Measurements from ENCODE around the gene LGALS9.
"Not testable (repeated sequence)": the region's sequence is repeated elsewhere in the genome, so short reads cannot be mapped to it uniquely, and the experiment has no call there.

Gene LGALS9

DNA sequence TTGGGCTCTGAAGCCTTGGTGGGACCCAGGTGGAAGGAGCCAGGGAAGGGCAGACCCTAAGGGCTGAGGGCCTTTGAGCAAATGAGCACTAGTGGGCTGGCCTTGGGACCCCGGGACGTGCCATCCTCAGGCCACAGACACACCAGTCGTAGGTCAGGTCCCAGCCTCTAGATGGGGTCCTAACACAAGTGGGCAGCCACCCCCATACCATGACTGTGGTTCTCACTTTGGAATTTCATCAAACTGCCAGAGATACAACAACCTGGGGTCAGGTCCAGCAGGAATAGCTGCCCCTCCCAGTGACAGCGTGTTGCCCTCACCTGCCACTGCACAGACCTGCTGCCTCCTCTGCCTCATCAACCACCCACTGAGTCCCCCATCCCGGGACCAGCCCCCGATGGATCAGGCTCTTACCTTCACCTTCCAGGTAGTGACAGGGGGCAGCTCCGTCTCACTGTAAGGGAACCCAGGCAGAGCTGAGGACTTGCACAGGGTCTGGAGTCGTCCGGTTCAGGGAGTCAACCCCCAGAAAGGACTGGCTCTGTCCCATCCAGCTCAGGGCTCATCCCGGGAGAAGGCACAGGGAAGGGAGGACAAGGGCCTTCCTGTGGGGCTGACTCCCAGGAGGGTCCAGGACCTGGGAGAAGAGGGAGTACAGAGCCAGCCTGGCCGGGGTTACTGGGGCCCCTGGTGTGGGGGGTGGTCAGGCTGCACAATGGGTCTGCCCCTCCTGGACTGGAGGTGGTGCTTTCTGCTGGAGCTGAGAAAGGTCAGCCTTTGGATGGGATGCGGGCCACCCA, 40.0 kb downstream of the LGALS9 start:
- no peak overlapping the region for H3K4me3 ChIP-seq (ENCODE audit: control insufficient read depth in 1 of 7, extremely low read depth in 1 of 7, insufficient read depth in 4 of 7, low read depth in 2 of 7, low read length in 6 of 7)
- DNase-seq, result no peak
- peaks cover 0 to 3% (median 0%) of the 10 kb centered on the region in 5 experiments for H3K27me3 ChIP-seq (replicated peaks in 2 of 5; ENCODE audit: control insufficient read depth in 4 of 5, insufficient read depth in 5 of 5, low read length in 4 of 5)
- CTCF ChIA-PET, result no interaction called here
- POLR2A ChIA-PET, result no interaction called here
- H3K4me1 ChIP-seq (ENCODE audit: control extremely low read depth in 1 of 4, control insufficient read depth in 4 of 4, insufficient read depth in 4 of 4, low read length in 3 of 4), result no peaks in the 10 kb centered on the region
- H3K9me3 ChIP-seq (ENCODE audit: control extremely low read depth in 1 of 5, control insufficient read depth in 4 of 5, insufficient read depth in 2 of 5, low read depth in 1 of 5, low read length in 4 of 5), result no peaks in the 10 kb centered on the region
- H3K36me3 ChIP-seq (ENCODE audit: control insufficient read depth in 4 of 4, insufficient read depth in 4 of 4, low read length in 3 of 4), result no peaks in the 10 kb centered on the region
- WGBS (ENCODE audit: insufficient coverage), result 95% methylated on average over 10 of the region's 12 CpGs
- no peak overlapping the region for H3K27ac ChIP-seq (ENCODE audit: insufficient read depth in 1 of 2, low read depth in 1 of 2, low read length in 2 of 2, poor library complexity in 1 of 2, severe bottlenecking in 2 of 2)

DNA sequence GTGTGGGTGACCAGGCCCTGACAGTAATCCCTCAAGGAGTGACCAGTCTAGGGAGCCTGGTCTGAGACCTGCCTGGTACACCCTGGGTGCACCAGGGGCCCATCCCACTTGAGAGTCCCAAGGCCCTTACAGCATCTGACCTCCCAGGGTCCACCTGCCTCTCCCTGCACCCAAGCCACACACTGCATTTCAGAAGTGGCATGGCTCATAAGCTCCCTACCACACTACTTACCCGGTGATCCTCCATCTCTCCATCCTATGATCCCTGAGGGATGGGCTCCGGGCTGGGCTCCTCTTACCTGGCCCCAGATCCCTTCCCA, 40.6 kb downstream of the LGALS9 start:
- H3K27ac ChIP-seq (ENCODE audit: insufficient read depth in 1 of 2, low read depth in 1 of 2, low read length in 2 of 2, poor library complexity in 1 of 2, severe bottlenecking in 2 of 2), result no peak overlapping the region
- no peak overlapping the region for H3K4me3 ChIP-seq (ENCODE audit: control insufficient read depth in 1 of 7, extremely low read depth in 1 of 7, insufficient read depth in 4 of 7, low read depth in 2 of 7, low read length in 6 of 7)
- H3K27me3 ChIP-seq (replicated peaks in 2 of 5; ENCODE audit: control insufficient read depth in 4 of 5, insufficient read depth in 5 of 5, low read length in 4 of 5), result peaks cover 0 to 3% (median 0%) of the 10 kb centered on the region in 5 experiments
- H3K9me3 ChIP-seq (ENCODE audit: control extremely low read depth in 1 of 5, control insufficient read depth in 4 of 5, insufficient read depth in 2 of 5, low read depth in 1 of 5, low read length in 4 of 5), result no peaks in the 10 kb centered on the region
- no CpG with 5 or more reads among the region's 2 CpGs for WGBS (ENCODE audit: insufficient coverage)
- CTCF ChIA-PET, result no interaction called here
- H3K36me3 ChIP-seq (ENCODE audit: control insufficient read depth in 4 of 4, insufficient read depth in 4 of 4, low read length in 3 of 4), result no peaks in the 10 kb centered on the region
- no peak for DNase-seq
- POLR2A ChIA-PET, result no interaction called here
- no peaks in the 10 kb centered on the region for H3K4me1 ChIP-seq (ENCODE audit: control extremely low read depth in 1 of 4, control insufficient read depth in 4 of 4, insufficient read depth in 4 of 4, low read length in 3 of 4)

- H3K9me3 ChIP-seq (ENCODE audit: control extremely low read depth in 1 of 5, control insufficient read depth in 4 of 5, insufficient read depth in 2 of 5, low read depth in 1 of 5, low read length in 4 of 5); DNase-seq; POLR2A ChIA-PET; H3K4me1 ChIP-seq (ENCODE audit: control extremely low read depth in 1 of 4, control insufficient read depth in 4 of 4, insufficient read depth in 4 of 4, low read length in 3 of 4); CTCF ChIA-PET; H3K4me3 ChIP-seq (ENCODE audit: control insufficient read depth in 1 of 7, extremely low read depth in 1 of 7, insufficient read depth in 4 of 7, low read depth in 2 of 7, low read length in 6 of 7); H3K36me3 ChIP-seq (ENCODE audit: control insufficient read depth in 4 of 4, insufficient read depth in 4 of 4, low read length in 3 of 4); H3K27ac ChIP-seq (ENCODE audit: insufficient read depth in 1 of 2, low read depth in 1 of 2, low read length in 2 of 2, poor library complexity in 1 of 2, severe bottlenecking in 2 of 2); H3K27me3 ChIP-seq (replicated peaks in 2 of 5; ENCODE audit: control insufficient read depth in 4 of 5, insufficient read depth in 5 of 5, low read length in 4 of 5): not testable (repeated sequence)
- WGBS (ENCODE audit: insufficient coverage), result 68% methylated on average over 3 of the region's 6 CpGs
Measured at GRCh38 chr17:27671977-27672480, 41.0 kb downstream of the LGALS9 start.

DNA sequence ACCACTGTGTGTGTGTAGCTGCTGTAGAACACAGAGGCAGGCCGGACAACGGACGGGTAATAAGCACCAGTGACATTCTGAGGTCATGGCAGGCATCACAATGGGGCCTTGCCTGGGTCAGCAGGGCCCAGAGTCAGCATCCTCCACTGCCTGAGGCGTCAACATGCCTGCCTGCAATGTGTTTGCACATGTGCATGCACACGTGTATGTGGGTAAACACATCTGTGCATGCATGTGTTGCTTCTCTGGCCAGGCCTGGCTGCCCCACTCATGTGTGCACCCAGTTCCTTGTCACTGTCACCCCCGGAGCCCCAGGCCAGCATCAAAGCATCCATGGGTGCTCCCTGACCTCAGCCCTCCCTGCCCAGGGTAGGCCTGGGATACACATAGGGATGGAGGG, 43.3 kb downstream of the LGALS9 start:
- 98% methylated on average over 5 of the region's 6 CpGs for WGBS (ENCODE audit: insufficient coverage)
- ChIA-PET POLR2A (no interaction called here), CTCF (no interaction called here)
- no peaks in the 10 kb centered on the region for H3K36me3 ChIP-seq (ENCODE audit: control insufficient read depth in 4 of 4, insufficient read depth in 4 of 4, low read length in 3 of 4)
- H3K27ac ChIP-seq (ENCODE audit: insufficient read depth in 1 of 2, low read depth in 1 of 2, low read length in 2 of 2, poor library complexity in 1 of 2, severe bottlenecking in 2 of 2), result no peak overlapping the region
- no peaks in the 10 kb centered on the region for H3K4me1 ChIP-seq (ENCODE audit: control extremely low read depth in 1 of 4, control insufficient read depth in 4 of 4, insufficient read depth in 4 of 4, low read length in 3 of 4)
- no peaks in the 10 kb centered on the region for H3K9me3 ChIP-seq (ENCODE audit: control extremely low read depth in 1 of 5, control insufficient read depth in 4 of 5, insufficient read depth in 2 of 5, low read depth in 1 of 5, low read length in 4 of 5)
- no peak for DNase-seq
- H3K27me3 ChIP-seq (replicated peaks in 2 of 5; ENCODE audit: control insufficient read depth in 4 of 5, insufficient read depth in 5 of 5, low read length in 4 of 5), result peaks cover 0 to 3% (median 0%) of the 10 kb centered on the region in 5 experiments
- H3K4me3 ChIP-seq (ENCODE audit: control insufficient read depth in 1 of 7, extremely low read depth in 1 of 7, insufficient read depth in 4 of 7, low read depth in 2 of 7, low read length in 6 of 7), result no peak overlapping the region

DNA sequence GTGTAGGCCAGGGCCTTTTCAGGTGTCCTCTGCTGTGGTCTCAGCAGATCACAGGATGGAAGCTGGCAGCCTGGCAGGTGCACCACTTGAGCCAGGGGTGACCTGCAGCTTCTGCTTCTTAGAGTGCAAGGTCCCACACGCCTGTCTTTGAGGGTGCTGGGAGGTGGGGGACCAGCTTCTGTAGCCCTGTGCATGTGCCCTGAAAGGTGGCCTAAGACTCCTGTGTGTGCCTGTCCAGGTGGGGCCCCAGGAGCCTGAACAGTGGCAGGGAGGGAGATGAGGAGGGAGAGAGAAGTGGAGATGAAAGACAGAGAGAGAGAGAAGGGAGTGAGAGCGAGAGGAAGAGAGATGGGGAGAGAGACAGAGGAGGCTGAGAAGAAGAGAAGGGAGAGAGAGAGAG, 46.2 kb downstream of the LGALS9 start:
- POLR2A ChIA-PET, result no interaction called here
- H3K4me1 ChIP-seq (ENCODE audit: control extremely low read depth in 1 of 4, control insufficient read depth in 4 of 4, insufficient read depth in 4 of 4, low read length in 3 of 4), result no peaks in the 10 kb centered on the region
- H3K9me3 ChIP-seq (ENCODE audit: control extremely low read depth in 1 of 5, control insufficient read depth in 4 of 5, insufficient read depth in 2 of 5, low read depth in 1 of 5, low read length in 4 of 5), result no peaks in the 10 kb centered on the region
- H3K4me3 ChIP-seq (ENCODE audit: control insufficient read depth in 1 of 7, extremely low read depth in 1 of 7, insufficient read depth in 4 of 7, low read depth in 2 of 7, low read length in 6 of 7), result no peak overlapping the region
- CTCF ChIA-PET, result no interaction called here
- peaks cover 0 to 3% (median 0%) of the 10 kb centered on the region in 5 experiments for H3K27me3 ChIP-seq (replicated peaks in 2 of 5; ENCODE audit: control insufficient read depth in 4 of 5, insufficient read depth in 5 of 5, low read length in 4 of 5)
- H3K27ac ChIP-seq (ENCODE audit: insufficient read depth in 1 of 2, low read depth in 1 of 2, low read length in 2 of 2, poor library complexity in 1 of 2, severe bottlenecking in 2 of 2), result no peak overlapping the region
- no peaks in the 10 kb centered on the region for H3K36me3 ChIP-seq (ENCODE audit: control insufficient read depth in 4 of 4, insufficient read depth in 4 of 4, low read length in 3 of 4)
- no peak for DNase-seq
- WGBS (ENCODE audit: insufficient coverage), result 100% methylated on average over 2 of the region's 2 CpGs

- H3K27me3 ChIP-seq (replicated peaks in 2 of 5; ENCODE audit: control insufficient read depth in 4 of 5, insufficient read depth in 5 of 5, low read length in 4 of 5); DNase-seq; H3K4me1 ChIP-seq (ENCODE audit: control extremely low read depth in 1 of 4, control insufficient read depth in 4 of 4, insufficient read depth in 4 of 4, low read length in 3 of 4); H3K4me3 ChIP-seq (ENCODE audit: control insufficient read depth in 1 of 7, extremely low read depth in 1 of 7, insufficient read depth in 4 of 7, low read depth in 2 of 7, low read length in 6 of 7); H3K36me3 ChIP-seq (ENCODE audit: control insufficient read depth in 4 of 4, insufficient read depth in 4 of 4, low read length in 3 of 4); CTCF ChIA-PET; H3K27ac ChIP-seq (ENCODE audit: insufficient read depth in 1 of 2, low read depth in 1 of 2, low read length in 2 of 2, poor library complexity in 1 of 2, severe bottlenecking in 2 of 2); POLR2A ChIA-PET: not testable (repeated sequence)
- H3K9me3 ChIP-seq (ENCODE audit: control extremely low read depth in 1 of 5, control insufficient read depth in 4 of 5, insufficient read depth in 2 of 5, low read depth in 1 of 5, low read length in 4 of 5), result peaks cover 0 to 15% (median 7%) of the 10 kb centered on the region in 5 experiments
- WGBS (ENCODE audit: insufficient coverage), result 84% methylated on average over 3 of the region's 3 CpGs
Measured at GRCh38 chr17:27686322-27686721, 55.3 kb downstream of the LGALS9 start.

GRCh38 chr17:27690882-27691281, 59.9 kb downstream of the LGALS9 start:
- H3K27ac ChIP-seq (ENCODE audit: insufficient read depth in 1 of 2, low read depth in 1 of 2, low read length in 2 of 2, poor library complexity in 1 of 2, severe bottlenecking in 2 of 2), result no peak overlapping the region
- H3K36me3 ChIP-seq (ENCODE audit: control insufficient read depth in 4 of 4, insufficient read depth in 4 of 4, low read length in 3 of 4), result no peaks in the 10 kb centered on the region
- WGBS (ENCODE audit: insufficient coverage), result no CpG with 5 or more reads among the region's 1 CpG
- H3K4me1 ChIP-seq (ENCODE audit: control extremely low read depth in 1 of 4, control insufficient read depth in 4 of 4, insufficient read depth in 4 of 4, low read length in 3 of 4), result no peaks in the 10 kb centered on the region
- ChIA-PET POLR2A (no interaction called here), CTCF (no interaction called here)
- no peaks in the 10 kb centered on the region for H3K27me3 ChIP-seq (replicated peaks in 2 of 5; ENCODE audit: control insufficient read depth in 4 of 5, insufficient read depth in 5 of 5, low read length in 4 of 5)
- H3K4me3 ChIP-seq (ENCODE audit: control insufficient read depth in 1 of 7, extremely low read depth in 1 of 7, insufficient read depth in 4 of 7, low read depth in 2 of 7, low read length in 6 of 7), result no peak overlapping the region
- H3K9me3 ChIP-seq (ENCODE audit: control extremely low read depth in 1 of 5, control insufficient read depth in 4 of 5, insufficient read depth in 2 of 5, low read depth in 1 of 5, low read length in 4 of 5), result peaks cover 0 to 27% (median 17%) of the 10 kb centered on the region in 5 experiments
- DNase-seq, result no peak
